PFSK-1 (cell line): Measurements from ENCODE around the gene CCDC38.

ENCODE experiments used
- POLR2AphosphoS5 ChIP-seq: IDR thresholded peaks from 2 replicates; pipeline ENCODE4 v1.6.1; 2012; ENCODE audit warnings: low read depth, mild to moderate bottlenecking, control low read depth, low read length, moderate library complexity
- TAF1 ChIP-seq: IDR thresholded peaks from 2 replicates; pipeline ENCODE4 v1.6.1; 2012; ENCODE audit warnings: low read length, control low read depth, borderline replicate concordance; ENCODE audit not compliant: insufficient read depth

DNA sequence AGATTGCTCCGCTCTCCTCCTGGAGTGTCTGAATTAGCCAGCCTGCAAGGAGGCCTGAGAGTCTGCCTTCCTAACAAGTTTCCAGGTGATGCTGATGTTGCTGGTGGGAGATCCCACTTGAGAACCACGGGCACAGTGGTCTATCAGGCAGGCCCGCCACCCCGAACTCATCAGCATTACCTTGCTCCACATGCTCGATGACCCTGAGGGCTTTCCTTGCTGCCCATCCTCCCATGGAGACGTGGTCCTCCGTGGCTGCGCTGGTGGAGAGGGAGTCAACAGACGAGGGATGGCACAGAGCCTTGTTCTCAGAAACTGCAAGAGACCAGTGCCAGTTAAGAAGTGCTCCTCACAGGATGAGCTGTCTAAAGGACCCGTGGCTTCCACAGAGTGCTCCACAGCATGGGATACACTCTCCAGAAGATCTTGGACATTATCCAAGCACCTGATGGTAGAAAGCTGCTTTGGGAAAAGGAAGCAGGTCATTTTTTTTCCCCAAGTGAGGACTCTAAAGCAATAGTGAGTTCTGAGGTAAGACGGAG lies 35.4 kb upstream of the CCDC38 start:
- TF ChIP-seq TAF1 (no peak), POLR2AphosphoS5 (no peak)
